Lower leg skin (tissue), 3 donors: ENCODE data around the gene TRIM44.

Source experiments
- POLR2A ChIP-seq, 2 donors: fragments of 450-650 bp; IDR thresholded peaks; one replicate each; pipeline ENCODE4 v1.6.1; 2016 to 2017; ENCODE audit warnings: antibody characterized with exemption in 2 of 2, mild to moderate bottlenecking in 1 of 2, moderate library complexity in 1 of 2
- TF ChIP-seq, protein P1 (sequence below), 3 donors: fragments of 450-650 bp; IDR thresholded peaks; one replicate each; pipeline ENCODE4 v1.5.1; 2016; ENCODE audit warnings: antibody characterized with exemption in 3 of 3, mild to moderate bottlenecking in 3 of 3, moderate library complexity in 2 of 3

GRCh38 chr11:35810045-35810645, 147.6 kb downstream of the TRIM44 start:
- TF ChIP-seq, protein P1, sequence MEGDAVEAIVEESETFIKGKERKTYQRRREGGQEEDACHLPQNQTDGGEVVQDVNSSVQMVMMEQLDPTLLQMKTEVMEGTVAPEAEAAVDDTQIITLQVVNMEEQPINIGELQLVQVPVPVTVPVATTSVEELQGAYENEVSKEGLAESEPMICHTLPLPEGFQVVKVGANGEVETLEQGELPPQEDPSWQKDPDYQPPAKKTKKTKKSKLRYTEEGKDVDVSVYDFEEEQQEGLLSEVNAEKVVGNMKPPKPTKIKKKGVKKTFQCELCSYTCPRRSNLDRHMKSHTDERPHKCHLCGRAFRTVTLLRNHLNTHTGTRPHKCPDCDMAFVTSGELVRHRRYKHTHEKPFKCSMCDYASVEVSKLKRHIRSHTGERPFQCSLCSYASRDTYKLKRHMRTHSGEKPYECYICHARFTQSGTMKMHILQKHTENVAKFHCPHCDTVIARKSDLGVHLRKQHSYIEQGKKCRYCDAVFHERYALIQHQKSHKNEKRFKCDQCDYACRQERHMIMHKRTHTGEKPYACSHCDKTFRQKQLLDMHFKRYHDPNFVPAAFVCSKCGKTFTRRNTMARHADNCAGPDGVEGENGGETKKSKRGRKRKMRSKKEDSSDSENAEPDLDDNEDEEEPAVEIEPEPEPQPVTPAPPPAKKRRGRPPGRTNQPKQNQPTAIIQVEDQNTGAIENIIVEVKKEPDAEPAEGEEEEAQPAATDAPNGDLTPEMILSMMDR (IDR thresholded peaks at IDR 0.05) = no peak
- TF ChIP-seq POLR2A (IDR thresholded peaks at IDR 0.05) = no peak
